H9 (cell line): ENCODE measurements around the gene TMEM198. TPM values are rescaled to one million over a fixed set of nuclear protein-coding genes. Genes with fewer than 3 reads are reported as not detected.

Experiments
- DNase-seq: peaks from one replicate; pipeline ENCODE4 v3.0.0-alpha.2; 2017
- H2AFZ ChIP-seq: one replicate; pipeline ENCODE4 v1.6.1; 2013; ENCODE audit warnings: mild to moderate bottlenecking, low read length, control low read depth, moderate library complexity
- H2AK5ac ChIP-seq: 2 replicates; pipeline ENCODE4 v1.6.1; 2013; ENCODE audit warnings: low read length, control low read depth, mixed read lengths; ENCODE audit not compliant: insufficient read length
- H2BK120ac ChIP-seq: one replicate; pipeline ENCODE4 v1.6.1; 2013; ENCODE audit warnings: low read depth, mild to moderate bottlenecking, low read length, control low read depth, inconsistent platforms; ENCODE audit not compliant: poor library complexity, severe bottlenecking
- H2BK12ac ChIP-seq: 2 replicates; pipeline ENCODE4 v1.6.1; 2013; ENCODE audit warnings: low read length, control low read depth, mixed read lengths, low read depth; ENCODE audit not compliant: insufficient read length
- H2BK15ac ChIP-seq: 2 replicates; pipeline ENCODE4 v1.6.1; 2013; ENCODE audit warnings: low read depth, low read length, control low read depth
- H2BK20ac ChIP-seq: one replicate; pipeline ENCODE4 v1.6.1; 2013; ENCODE audit warnings: low read depth, mild to moderate bottlenecking, low read length, control low read depth, inconsistent platforms; ENCODE audit not compliant: poor library complexity, severe bottlenecking
- H2BK5ac ChIP-seq: 2 replicates; pipeline ENCODE4 v1.6.1; 2013; ENCODE audit warnings: low read length, control low read depth, mixed read lengths; ENCODE audit not compliant: insufficient read length
- H3K14ac ChIP-seq: 2 replicates; pipeline ENCODE4 v1.6.1; 2013; ENCODE audit warnings: low read length, control low read depth; ENCODE audit not compliant: insufficient read depth
- H3K18ac ChIP-seq: 2 replicates; pipeline ENCODE4 v1.6.1; 2013; ENCODE audit warnings: low read depth, mild to moderate bottlenecking, mixed read lengths, low read length, control low read depth; ENCODE audit not compliant: insufficient read length
- H3K23ac ChIP-seq: 2 replicates; pipeline ENCODE4 v1.6.1; 2013; ENCODE audit warnings: low read length, control low read depth, mixed read lengths, low read depth; ENCODE audit not compliant: insufficient read length
- H3K23me2 ChIP-seq: 2 replicates; pipeline ENCODE4 v1.6.1; 2013; ENCODE audit warnings: low read depth, mild to moderate bottlenecking, mixed read lengths, low read length, control low read depth; ENCODE audit not compliant: insufficient read length, poor library complexity, severe bottlenecking
- H3K27ac ChIP-seq: 2 replicates; pipeline ENCODE4 v1.5.1; 2013; ENCODE audit warnings: low read length, control low read depth, mixed read lengths, low read depth; ENCODE audit not compliant: insufficient read length
- H3K27me3 ChIP-seq: 2 replicates; pipeline ENCODE4 v1.6.1; 2013; ENCODE audit warnings: low read length, control low read depth, inconsistent platforms; ENCODE audit not compliant: insufficient read depth
- H3K4ac ChIP-seq: 2 replicates; pipeline ENCODE4 v1.6.1; 2013; ENCODE audit warnings: low read depth, mild to moderate bottlenecking, control low read depth, inconsistent platforms, low read length, moderate library complexity
- H3K4me1 ChIP-seq: 2 replicates; pipeline ENCODE4 v1.6.1; 2013; ENCODE audit warnings: low read length, control low read depth, inconsistent platforms; ENCODE audit not compliant: insufficient read depth
- H3K4me2 ChIP-seq: 2 replicates; pipeline ENCODE4 v1.6.1; 2013; ENCODE audit warnings: low read length, control low read depth, mixed read lengths; ENCODE audit not compliant: insufficient read length, insufficient read depth
- H3K56ac ChIP-seq: 2 replicates; pipeline ENCODE4 v1.6.1; 2013; ENCODE audit warnings: low read depth, mild to moderate bottlenecking, mixed read lengths, low read length, control low read depth; ENCODE audit not compliant: insufficient read length
- H3K79me1 ChIP-seq: 2 replicates; pipeline ENCODE4 v1.6.1; 2013; ENCODE audit warnings: low read depth, mild to moderate bottlenecking, moderate library complexity, low read length, control low read depth, inconsistent platforms; ENCODE audit not compliant: insufficient read depth, poor library complexity, severe bottlenecking
- H3K79me2 ChIP-seq: 2 replicates; pipeline ENCODE4 v1.6.1; 2013; ENCODE audit warnings: low read length, control low read depth, inconsistent platforms; ENCODE audit not compliant: insufficient read depth
- H3K9ac ChIP-seq: 2 replicates; pipeline ENCODE4 v1.6.1; 2013; ENCODE audit warnings: low read length, control low read depth, mixed read lengths; ENCODE audit not compliant: insufficient read length; ENCODE audit errors: extremely low read depth
- H3K9me3 ChIP-seq: one replicate; pipeline ENCODE4 v1.6.1; 2013; ENCODE audit warnings: low read depth, low read length, inconsistent platforms; ENCODE audit not compliant: control insufficient read depth
- H3T11ph ChIP-seq: one replicate; pipeline ENCODE4 v1.6.1; 2013; ENCODE audit warnings: mild to moderate bottlenecking, low read length, control low read depth, inconsistent platforms
- H4K20me1 ChIP-seq: one replicate; pipeline ENCODE4 v1.6.1; 2013; ENCODE audit not compliant: control insufficient read depth, insufficient read length, insufficient read depth
- H4K5ac ChIP-seq: 2 replicates; pipeline ENCODE4 v1.6.1; 2013; ENCODE audit warnings: low read depth, mild to moderate bottlenecking, mixed read lengths, low read length, control low read depth; ENCODE audit not compliant: insufficient read length
- H4K8ac ChIP-seq: replicated peaks from 2 replicates; pipeline ENCODE4 v1.6.1; 2013; ENCODE audit warnings: low read length, control low read depth, mixed read lengths, low read depth; ENCODE audit not compliant: insufficient read length
- H4K91ac ChIP-seq: 2 replicates; pipeline ENCODE4 v1.6.1; 2013; ENCODE audit warnings: low read depth, mild to moderate bottlenecking, moderate library complexity, mixed read lengths, low read length, control low read depth; ENCODE audit not compliant: insufficient read length
- H3K27ac Mint-ChIP-seq, 3 experiments: 2 replicates in 2 of 3; 3 replicates in 1 of 3; pipeline ENCODE4 v1.8.0; 2020 to 2021; ENCODE audit warnings: mixed read lengths in 3 of 3, mild to moderate bottlenecking in 1 of 3, moderate library complexity in 1 of 3
- H3K27me3 Mint-ChIP-seq: 2 replicates; pipeline ENCODE4 v1.8.0; 2021; ENCODE audit warnings: low read depth, mild to moderate bottlenecking, moderate library complexity, mixed read lengths
- H3K36me3 Mint-ChIP-seq, 3 experiments: 2 replicates in 2 of 3; 3 replicates in 1 of 3; pipeline ENCODE4 v1.8.0; 2020 to 2021; ENCODE audit warnings: low read depth in 3 of 3, mixed read lengths in 3 of 3; ENCODE audit not compliant: insufficient read depth in 1 of 3
- H3K4me1 Mint-ChIP-seq, 2 experiments: 2 replicates each; pipeline ENCODE4 v1.8.0; 2020; ENCODE audit warnings: mixed read lengths in 2 of 2
- H3K4me3 Mint-ChIP-seq, 2 experiments: 2 replicates in 1 of 2; 3 replicates in 1 of 2; pipeline ENCODE4 v1.8.0; 2020 to 2021; ENCODE audit warnings: mild to moderate bottlenecking in 2 of 2, mixed read lengths in 2 of 2, moderate library complexity in 1 of 2
- H3K9me3 Mint-ChIP-seq, 2 experiments: 2 replicates in 1 of 2; 3 replicates in 1 of 2; pipeline ENCODE4 v1.8.0; 2020; ENCODE audit warnings: mild to moderate bottlenecking in 2 of 2, mixed read lengths in 2 of 2, moderate library complexity in 1 of 2
- CTCF ChIP-seq: fragments of 200-600 bp; sonication (generic); conservative IDR thresholded peaks from 3 replicates; pipeline ENCODE4 v1.8.0; 2021; ENCODE audit warnings: antibody characterized with exemption, mild to moderate bottlenecking
- WGBS: extraction: QIAGEN DNeasy Blood & Tissue Kit; methylation state at CpG from one replicate; pipeline ENCODE4 v1.1.7; 2013; ENCODE audit warnings: missing lambda C conversion rate, low lambda C conversion rate, mixed read lengths; ENCODE audit not compliant: insufficient read length; ENCODE audit errors: extremely low coverage; 5-methylcytosine and 5-hydroxymethylcytosine counted together
- total RNA-seq: library from RNA; stranded (reverse); gene quantifications from 2 replicates; pipeline ENCODE4 v1.2.1, GENCODE V29; 2021

The TMEM198 gene
- total RNA-seq, 1 experiment from 2014 or later: 7.7 TPM

GRCh38 chr2:219527076-219527394, 16.8 kb upstream of the TMEM198 start:
- no peak overlapping the region for H4K91ac ChIP-seq
- H3K4me2 ChIP-seq: no peak overlapping the region
- H3K23me2 ChIP-seq: peaks cover 7% of the 10 kb centered on the region
- no peak overlapping the region for H3K18ac ChIP-seq
- no peaks in the 10 kb centered on the region for H4K20me1 ChIP-seq
- H2BK20ac ChIP-seq: no peak overlapping the region
- H3K4me3 Mint-ChIP-seq: no peak overlapping the region
- no peaks in the 10 kb centered on the region for H3K79me2 ChIP-seq
- DNase-seq: no peak
- no CpG with 5 or more reads among the region's 6 CpGs for WGBS
- no peak overlapping the region for H2AK5ac ChIP-seq
- H3K27ac ChIP-seq: no peak overlapping the region
- no peak for TF ChIP-seq CTCF
- peaks cover 3% of the 10 kb centered on the region; the same call in 1 of the 2 replicates for H3K4me1 ChIP-seq
- no peak overlapping the region for H3K9ac ChIP-seq
- H3K14ac ChIP-seq: no peak overlapping the region
- H3K36me3 Mint-ChIP-seq: no peaks in the 10 kb centered on the region
- no peak overlapping the region for H3K27ac Mint-ChIP-seq
- peaks cover 67% of the 10 kb centered on the region for H3K27me3 Mint-ChIP-seq
- H3K23ac ChIP-seq: no peak overlapping the region
- H3K79me1 ChIP-seq: no peaks in the 10 kb centered on the region
- no peak overlapping the region for H2BK120ac ChIP-seq
- H2AFZ ChIP-seq: no peak overlapping the region
- H3K9me3 Mint-ChIP-seq: no peaks in the 10 kb centered on the region; a peak in 1 of 5 replicates
- no peaks in the 10 kb centered on the region for H3K9me3 ChIP-seq
- no peak overlapping the region for H2BK15ac ChIP-seq
- H4K8ac ChIP-seq: no peak overlapping the region
- no peak overlapping the region for H2BK5ac ChIP-seq
- no peak overlapping the region for H3T11ph ChIP-seq
- H3K56ac ChIP-seq: no peak overlapping the region
- peaks cover 42 to 52% of the 10 kb centered on the region in 2 experiments for H3K4me1 Mint-ChIP-seq
- no peaks in the 10 kb centered on the region; the same call in 1 of the 2 replicates for H3K27me3 ChIP-seq
- no peak overlapping the region for H3K4ac ChIP-seq
- no peak overlapping the region for H4K5ac ChIP-seq
- H2BK12ac ChIP-seq: no peak overlapping the region
